GM12878 (cell line): ENCODE data around the gene ACCSL. TPM values are rescaled to one million over a fixed set of nuclear protein-coding genes. Genes with fewer than 3 reads are reported as not detected.
A peak's percentile ranks its signal among the peaks of the same experiment; 100 is the strongest.

Experiments used
- ATF3 ChIP-seq: IDR thresholded peaks from 2 replicates; pipeline ENCODE4 v1.6.1; 2011; ENCODE audit warnings: low read depth, mild to moderate bottlenecking, low read length, moderate library complexity, borderline replicate concordance; ENCODE audit errors: extremely low read depth
- BACH1 ChIP-seq: fragments of 450-650 bp; IDR thresholded peaks from 2 replicates; pipeline ENCODE4 v1.6.1; 2017; ENCODE audit warnings: mild to moderate bottlenecking, borderline replicate concordance
- BHLHE40 ChIP-seq, 2 experiments: fragments of 450-650 bp in 1 of 2; IDR thresholded peaks; 2 replicates each; pipeline ENCODE4 v1.6.1; 2011 to 2017; ENCODE audit warnings: low read depth in 2 of 2, borderline replicate concordance in 1 of 2, improper control_type of control experiment in 1 of 2, low read length in 1 of 2, mild to moderate bottlenecking in 1 of 2
- CEBPZ ChIP-seq: fragments of 150-350 bp; IDR thresholded peaks from 2 replicates; pipeline ENCODE4 v1.6.1; 2016; ENCODE audit warnings: low read depth, low read length
- IKZF1 ChIP-seq: fragments of 450-650 bp; conservative IDR thresholded peaks from 2 replicates; pipeline ENCODE4 v1.6.1; 2017; ENCODE audit warnings: antibody characterized with exemption, mild to moderate bottlenecking
- KAT2A ChIP-seq: conservative IDR thresholded peaks from 2 replicates; pipeline ENCODE4 v1.6.1; 2011; ENCODE audit warnings: low read depth, low read length; ENCODE audit not compliant: control insufficient read depth
- LARP7 ChIP-seq: fragments of 450-650 bp; IDR thresholded peaks from 2 replicates; pipeline ENCODE4 v1.6.1; 2017; ENCODE audit warnings: mild to moderate bottlenecking
- NR2F1 ChIP-seq: fragments of 450-650 bp; conservative IDR thresholded peaks from 2 replicates; pipeline ENCODE4 v1.6.1; 2017; ENCODE audit warnings: mild to moderate bottlenecking
- NRF1 ChIP-seq: conservative IDR thresholded peaks from 2 replicates; pipeline ENCODE4 v1.6.1; 2011; ENCODE audit warnings: mild to moderate bottlenecking, low read depth, low read length, improper control_type of control experiment
- POLR2AphosphoS2 ChIP-seq: IDR thresholded peaks from 2 replicates; pipeline ENCODE4 v1.6.1; 2011; ENCODE audit warnings: low read depth, mild to moderate bottlenecking, low read length, improper control_type of control experiment, moderate library complexity
- POLR2AphosphoS5 ChIP-seq: IDR thresholded peaks from 2 replicates; pipeline ENCODE4 v1.6.1; 2011; ENCODE audit warnings: mild to moderate bottlenecking, low read length, inconsistent platforms
- POU2F2 ChIP-seq: IDR thresholded peaks from 3 replicates; pipeline ENCODE4 v1.6.1; 2011; ENCODE audit warnings: low read depth, mild to moderate bottlenecking, low read length, borderline replicate concordance
- RB1 ChIP-seq: fragments of 450-650 bp; formaldehyde crosslinking; IDR thresholded peaks from 2 replicates; pipeline ENCODE4 v1.6.1; 2017; ENCODE audit warnings: mild to moderate bottlenecking, borderline replicate concordance
- SRF ChIP-seq, 2 experiments: IDR thresholded peaks; 2 replicates each; pipeline ENCODE4 v1.6.1; 2011; ENCODE audit warnings: low read depth in 2 of 2, low read length in 2 of 2, mild to moderate bottlenecking in 1 of 2, moderate library complexity in 1 of 2
- TAF1 ChIP-seq: IDR thresholded peaks from 2 replicates; pipeline ENCODE4 v1.6.1; 2011; ENCODE audit warnings: mild to moderate bottlenecking, low read depth, low read length, borderline replicate concordance
- YY1 ChIP-seq: IDR thresholded peaks from 2 replicates; pipeline ENCODE4 v1.6.1; 2011; ENCODE audit warnings: low read depth, mild to moderate bottlenecking, low read length
- ZSCAN29 ChIP-seq: fragments of 450-650 bp; IDR thresholded peaks from 2 replicates; pipeline ENCODE4 v1.6.1; 2017; ENCODE audit warnings: mild to moderate bottlenecking, moderate library complexity
- polyA plus RNA-seq, 11 experiments: library from polyadenylated mRNA; depleted of rRNA in 4 of 11; unstranded in 6 of 11; stranded (reverse) in 5 of 11; fragments of >200 nt; fragmentation: Nextera tagmentation in 4 of 11; fragmentation: Illumina TruSeq in 1 of 11; extraction: Ambion mirVana in 4 of 11; extraction: Trizol in 1 of 11; gene quantifications; 1 replicate in 1 of 11; 2 replicates in 10 of 11; pipeline versions ENCODE4 v1.2.1 to v1.2.3, GENCODE V29; 2011 to 2016; ENCODE audit warnings: inconsistent platforms in 2 of 11, missing spikeins in 2 of 11, low read depth in 1 of 11
- total RNA-seq, 4 experiments: library from RNA; depleted of rRNA in 3 of 4; stranded (reverse); fragments of >200 nt in 3 of 4; fragmentation: Illumina TruSeq in 1 of 4; extraction: Trizol in 1 of 4; gene quantifications; 2 replicates each; pipeline versions ENCODE4 v1.2.1 to v1.2.3, GENCODE V29; 2013 to 2021
- TF ChIP-seq, protein P1 (sequence below): fragments of 450-650 bp; IDR thresholded peaks from 2 replicates; pipeline ENCODE4 v1.6.1; 2017; ENCODE audit warnings: mild to moderate bottlenecking, moderate library complexity
- TF ChIP-seq, protein P2 (sequence below), 3 experiments: IDR thresholded peaks in 2 of 3; conservative IDR thresholded peaks in 1 of 3; 2 replicates each; pipeline ENCODE4 v1.5.1; 2011; ENCODE audit warnings: low read depth in 3 of 3, low read length in 3 of 3, mild to moderate bottlenecking in 3 of 3, control low read depth in 2 of 3, moderate library complexity in 2 of 3, inconsistent platforms in 1 of 3, mixed read lengths in 1 of 3; ENCODE audit not compliant: control insufficient read depth in 2 of 3, insufficient read depth in 1 of 3; ENCODE audit errors: extremely low read depth in 1 of 3

ACCSL gene
- total and polyA plus RNA-seq, 10 of the 15 experiments (the other 5 are each of a cell fraction or from before 2014, with no cell fraction given), result 0.15 TPM; not detected in 9

- TF ChIP-seq, protein P1, sequence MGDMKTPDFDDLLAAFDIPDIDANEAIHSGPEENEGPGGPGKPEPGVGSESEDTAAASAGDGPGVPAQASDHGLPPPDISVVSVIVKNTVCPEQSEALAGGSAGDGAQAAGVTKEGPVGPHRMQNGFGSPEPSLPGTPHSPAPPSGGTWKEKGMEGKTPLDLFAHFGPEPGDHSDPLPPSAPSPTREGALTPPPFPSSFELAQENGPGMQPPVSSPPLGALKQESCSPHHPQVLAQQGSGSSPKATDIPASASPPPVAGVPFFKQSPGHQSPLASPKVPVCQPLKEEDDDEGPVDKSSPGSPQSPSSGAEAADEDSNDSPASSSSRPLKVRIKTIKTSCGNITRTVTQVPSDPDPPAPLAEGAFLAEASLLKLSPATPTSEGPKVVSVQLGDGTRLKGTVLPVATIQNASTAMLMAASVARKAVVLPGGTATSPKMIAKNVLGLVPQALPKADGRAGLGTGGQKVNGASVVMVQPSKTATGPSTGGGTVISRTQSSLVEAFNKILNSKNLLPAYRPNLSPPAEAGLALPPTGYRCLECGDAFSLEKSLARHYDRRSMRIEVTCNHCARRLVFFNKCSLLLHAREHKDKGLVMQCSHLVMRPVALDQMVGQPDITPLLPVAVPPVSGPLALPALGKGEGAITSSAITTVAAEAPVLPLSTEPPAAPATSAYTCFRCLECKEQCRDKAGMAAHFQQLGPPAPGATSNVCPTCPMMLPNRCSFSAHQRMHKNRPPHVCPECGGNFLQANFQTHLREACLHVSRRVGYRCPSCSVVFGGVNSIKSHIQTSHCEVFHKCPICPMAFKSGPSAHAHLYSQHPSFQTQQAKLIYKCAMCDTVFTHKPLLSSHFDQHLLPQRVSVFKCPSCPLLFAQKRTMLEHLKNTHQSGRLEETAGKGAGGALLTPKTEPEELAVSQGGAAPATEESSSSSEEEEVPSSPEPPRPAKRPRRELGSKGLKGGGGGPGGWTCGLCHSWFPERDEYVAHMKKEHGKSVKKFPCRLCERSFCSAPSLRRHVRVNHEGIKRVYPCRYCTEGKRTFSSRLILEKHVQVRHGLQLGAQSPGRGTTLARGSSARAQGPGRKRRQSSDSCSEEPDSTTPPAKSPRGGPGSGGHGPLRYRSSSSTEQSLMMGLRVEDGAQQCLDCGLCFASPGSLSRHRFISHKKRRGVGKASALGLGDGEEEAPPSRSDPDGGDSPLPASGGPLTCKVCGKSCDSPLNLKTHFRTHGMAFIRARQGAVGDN, result peak; percentile 44; the same call in 1 of the 2 replicates
- TF ChIP-seq POLR2AphosphoS5 (0 out of 2 replicates have a peak, but pooled peaks have one; percentile 26), RB1 (peak; percentile 76; the same call in 1 of the 2 replicates), NRF1 (peak; percentile 80), POLR2AphosphoS2 (no peak), IKZF1 (peak; percentile 78), BHLHE40 (IDR thresholded peaks at IDR 0.05; ENCODE audit: borderline replicate concordance in 1 of 2, low read depth in 2 of 2, low read length in 1 of 2) (peak in 1 of 2 experiments; percentile 38; a peak in 2 of 4 replicates), KAT2A (no peak), ZSCAN29 (peak; percentile 39; the same call in 1 of the 2 replicates), SRF (IDR thresholded peaks at IDR 0.05; ENCODE audit: low read depth in 2 of 2, low read length in 2 of 2) (no peak), CEBPZ (no peak), ATF3 (peak; percentile 40; the same call in 1 of the 2 replicates), YY1 (0 out of 2 replicates have a peak, but pooled peaks have one; percentile 15), POU2F2 (peak; percentile 47; the same call in 1 of the 3 replicates), LARP7 (peak; percentile 95), TAF1 (peak; percentile 19; the same call in 1 of the 2 replicates), NR2F1 (peak; percentile 57; the same call in 1 of the 2 replicates), BACH1 (peak; percentile 85)
- TF ChIP-seq, protein P2, sequence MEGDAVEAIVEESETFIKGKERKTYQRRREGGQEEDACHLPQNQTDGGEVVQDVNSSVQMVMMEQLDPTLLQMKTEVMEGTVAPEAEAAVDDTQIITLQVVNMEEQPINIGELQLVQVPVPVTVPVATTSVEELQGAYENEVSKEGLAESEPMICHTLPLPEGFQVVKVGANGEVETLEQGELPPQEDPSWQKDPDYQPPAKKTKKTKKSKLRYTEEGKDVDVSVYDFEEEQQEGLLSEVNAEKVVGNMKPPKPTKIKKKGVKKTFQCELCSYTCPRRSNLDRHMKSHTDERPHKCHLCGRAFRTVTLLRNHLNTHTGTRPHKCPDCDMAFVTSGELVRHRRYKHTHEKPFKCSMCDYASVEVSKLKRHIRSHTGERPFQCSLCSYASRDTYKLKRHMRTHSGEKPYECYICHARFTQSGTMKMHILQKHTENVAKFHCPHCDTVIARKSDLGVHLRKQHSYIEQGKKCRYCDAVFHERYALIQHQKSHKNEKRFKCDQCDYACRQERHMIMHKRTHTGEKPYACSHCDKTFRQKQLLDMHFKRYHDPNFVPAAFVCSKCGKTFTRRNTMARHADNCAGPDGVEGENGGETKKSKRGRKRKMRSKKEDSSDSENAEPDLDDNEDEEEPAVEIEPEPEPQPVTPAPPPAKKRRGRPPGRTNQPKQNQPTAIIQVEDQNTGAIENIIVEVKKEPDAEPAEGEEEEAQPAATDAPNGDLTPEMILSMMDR (IDR thresholded peaks at IDR 0.05 in 2 of 3, conservative IDR thresholded peaks at IDR 0.05 in 1 of 3; ENCODE audit: control insufficient read depth in 2 of 3, extremely low read depth in 1 of 3, insufficient read depth in 1 of 3, low read depth in 3 of 3, low read length in 3 of 3), result peak; percentile 87 to 93 (median 92)
These were observed 48.0 kb downstream of the ACCSL start, which contains the start of gene EXT2 (continued) for GRCh38 chr11:44095506-44096359.
